Skeletal muscle tissue (tissue), 4 donors: Measurements from ENCODE around the gene RPP40. TPM values are rescaled to one million over a fixed set of nuclear protein-coding genes. Genes with fewer than 3 reads are reported as not detected.

Source experiments
- H3K27ac ChIP-seq: one replicate; pipeline ENCODE4 v1.7.0; 2013; ENCODE audit warnings: mild to moderate bottlenecking, low read depth, low read length, inconsistent platforms
- H3K27me3 ChIP-seq, 3 donors: one replicate each; pipeline ENCODE4 v1.7.0; 2013; ENCODE audit warnings: low read length in 3 of 3; ENCODE audit not compliant: control insufficient read depth in 3 of 3, insufficient read depth in 3 of 3
- H3K36me3 ChIP-seq, 3 donors: one replicate each; pipeline ENCODE4 v1.7.0; 2013; ENCODE audit warnings: low read length in 3 of 3; ENCODE audit not compliant: control insufficient read depth in 3 of 3, insufficient read depth in 3 of 3
- H3K4me1 ChIP-seq, 3 donors: one replicate each; pipeline ENCODE4 v1.7.0; 2013; ENCODE audit warnings: low read length in 3 of 3, mild to moderate bottlenecking in 3 of 3; ENCODE audit not compliant: control insufficient read depth in 3 of 3, insufficient read depth in 3 of 3
- H3K4me3 ChIP-seq, 3 donors: one replicate each; pipeline ENCODE4 v1.7.0; 2013; ENCODE audit warnings: low read length in 3 of 3
- H3K9ac ChIP-seq, 3 donors: one replicate each; pipeline ENCODE4 v1.7.0; 2013; ENCODE audit warnings: low read length in 3 of 3, mild to moderate bottlenecking in 3 of 3, moderate library complexity in 2 of 3, low read depth in 1 of 3
- H3K9me3 ChIP-seq, 3 donors: one replicate each; pipeline ENCODE4 v1.7.0; 2013; ENCODE audit warnings: low read length in 3 of 3; ENCODE audit not compliant: control insufficient read depth in 3 of 3
- total RNA-seq: library from RNA; depleted of rRNA; stranded (reverse); fragments of >200 nt; gene quantifications from one replicate; pipeline ENCODE4 v1.2.3, GENCODE V29; 2014
- donor health status: Osteomylitis.

RPP40 gene
- total RNA-seq, 1 donor from 2014 or later = 9.9 TPM

DNA sequence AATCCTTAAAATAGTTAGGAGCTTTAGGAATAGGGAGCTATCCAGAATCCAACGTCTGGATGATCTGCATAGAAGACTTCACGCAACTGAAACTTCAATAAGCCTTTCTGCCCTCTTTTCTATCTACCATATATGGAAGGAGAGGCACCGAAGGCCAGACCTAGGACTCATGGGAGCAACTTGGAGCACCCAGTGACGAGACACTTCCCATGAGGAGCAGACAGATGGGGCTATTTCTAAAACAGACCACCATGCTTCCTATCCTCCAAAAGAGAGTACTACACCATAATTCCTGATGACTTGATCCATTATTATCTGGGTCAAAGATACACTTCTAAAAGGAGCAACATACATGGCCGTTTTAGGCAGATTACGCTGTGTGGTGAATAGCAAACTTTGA is 6.0 kb downstream of the RPP40 start:
- H3K4me1 ChIP-seq = no peaks in the 10 kb centered on the region
- no peaks in the 10 kb centered on the region for H3K27me3 ChIP-seq
- no peak overlapping the region for H3K9ac ChIP-seq
- H3K36me3 ChIP-seq = peaks cover 13 to 33% (median 33%) of the 10 kb centered on the region in 3 donors
- no peak overlapping the region for H3K4me3 ChIP-seq
- H3K27ac ChIP-seq = no peak overlapping the region
- no peaks in the 10 kb centered on the region for H3K9me3 ChIP-seq

DNA sequence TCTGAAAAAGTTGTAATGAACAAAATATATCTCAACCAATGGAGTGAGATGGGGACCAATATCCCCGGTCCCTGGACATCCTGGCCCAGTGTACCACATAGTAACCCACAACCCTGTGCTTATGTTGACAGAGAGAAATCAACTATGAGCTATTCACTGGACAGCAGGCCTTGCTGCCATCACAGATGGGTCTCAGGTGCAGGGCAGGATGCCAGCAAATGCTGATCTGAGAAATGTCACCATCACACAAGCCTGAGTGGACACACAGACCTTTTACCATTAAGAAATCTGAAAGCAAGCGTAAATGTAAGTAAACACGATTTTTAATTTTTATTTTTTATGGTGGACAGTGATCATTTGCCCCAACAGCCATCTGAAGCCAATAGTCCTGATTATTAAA is 9.1 kb downstream of the RPP40 start:
- H3K27me3 ChIP-seq = no peaks in the 10 kb centered on the region
- H3K9me3 ChIP-seq = no peaks in the 10 kb centered on the region
- no peak overlapping the region for H3K9ac ChIP-seq
- H3K27ac ChIP-seq = no peak overlapping the region
- no peak overlapping the region for H3K4me3 ChIP-seq
- H3K36me3 ChIP-seq = peaks cover 6 to 25% (median 20%) of the 10 kb centered on the region in 3 donors
- no peaks in the 10 kb centered on the region for H3K4me1 ChIP-seq

- no peaks in the 10 kb centered on the region for H3K9me3 ChIP-seq
- no peak overlapping the region for H3K27ac ChIP-seq
- no peak overlapping the region for H3K4me3 ChIP-seq
- H3K36me3 ChIP-seq = no peaks in the 10 kb centered on the region
- no peaks in the 10 kb centered on the region for H3K27me3 ChIP-seq
- no peaks in the 10 kb centered on the region for H3K4me1 ChIP-seq
- H3K9ac ChIP-seq = no peak overlapping the region
These were observed 16.4 kb downstream of the RPP40 start for GRCh38 chr6:4987432-4987831.

- Histone ChIP-seq H3K9me3 (no peaks in the 10 kb centered on the region), H3K4me3 (no peak overlapping the region), H3K27ac (no peak overlapping the region), H3K27me3 (no peaks in the 10 kb centered on the region), H3K4me1 (no peaks in the 10 kb centered on the region), H3K36me3 (no peaks in the 10 kb centered on the region), H3K9ac (no peak overlapping the region)
These were observed 16.8 kb downstream of the RPP40 start for GRCh38 chr6:4986999-4987398.

DNA sequence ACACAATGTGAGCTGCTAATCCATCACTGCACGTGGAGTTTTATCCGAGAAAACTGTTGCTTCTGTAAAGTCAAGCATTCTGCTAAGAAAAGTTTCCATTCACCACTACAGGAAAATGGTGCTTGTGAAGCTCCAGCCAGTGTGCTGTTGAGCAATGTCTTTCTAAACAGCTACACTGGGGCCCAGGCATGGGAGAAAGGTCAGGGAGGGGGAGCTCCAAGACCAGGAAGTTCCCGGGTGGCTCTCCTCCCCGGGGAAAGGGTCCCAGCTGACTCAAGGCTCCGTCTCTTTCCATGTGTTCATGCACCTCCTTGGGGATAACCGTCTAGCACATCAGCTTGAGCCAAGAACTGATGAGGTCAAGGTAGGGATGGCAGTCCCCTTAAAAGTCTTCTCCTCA is 20.5 kb downstream of the RPP40 start:
- Histone ChIP-seq H3K36me3 (no peaks in the 10 kb centered on the region), H3K4me3 (no peak overlapping the region), H3K4me1 (no peaks in the 10 kb centered on the region), H3K27ac (no peak overlapping the region), H3K9ac (no peak overlapping the region), H3K9me3 (peaks cover 0 to 4% (median 3%) of the 10 kb centered on the region in 3 donors), H3K27me3 (no peaks in the 10 kb centered on the region)

DNA sequence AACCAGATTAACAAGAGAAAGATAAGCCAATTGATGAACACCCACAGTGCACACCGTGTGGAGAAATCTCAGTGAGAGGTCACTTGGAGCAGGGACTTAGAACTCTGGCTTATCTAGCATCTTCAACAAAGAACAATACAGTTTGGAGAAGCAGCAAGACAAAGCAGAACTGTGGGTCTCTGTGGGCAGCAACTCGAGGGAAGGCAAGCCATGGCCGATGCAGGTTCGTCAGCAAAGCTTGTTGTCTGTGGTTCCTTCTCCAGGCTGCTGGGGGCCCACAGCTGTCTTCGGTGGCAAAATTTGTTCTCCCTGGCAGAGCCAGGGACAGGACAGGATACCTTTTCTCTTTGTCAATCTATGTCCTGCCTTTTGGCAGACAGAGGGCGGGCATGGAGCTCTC is 22.1 kb downstream of the RPP40 start:
- H3K9me3 ChIP-seq = peaks cover 0 to 4% (median 3%) of the 10 kb centered on the region in 3 donors
- no peaks in the 10 kb centered on the region for H3K27me3 ChIP-seq
- no peaks in the 10 kb centered on the region for H3K4me1 ChIP-seq
- no peak overlapping the region for H3K27ac ChIP-seq
- no peaks in the 10 kb centered on the region for H3K36me3 ChIP-seq
- H3K4me3 ChIP-seq = no peak overlapping the region
- no peak overlapping the region for H3K9ac ChIP-seq

DNA sequence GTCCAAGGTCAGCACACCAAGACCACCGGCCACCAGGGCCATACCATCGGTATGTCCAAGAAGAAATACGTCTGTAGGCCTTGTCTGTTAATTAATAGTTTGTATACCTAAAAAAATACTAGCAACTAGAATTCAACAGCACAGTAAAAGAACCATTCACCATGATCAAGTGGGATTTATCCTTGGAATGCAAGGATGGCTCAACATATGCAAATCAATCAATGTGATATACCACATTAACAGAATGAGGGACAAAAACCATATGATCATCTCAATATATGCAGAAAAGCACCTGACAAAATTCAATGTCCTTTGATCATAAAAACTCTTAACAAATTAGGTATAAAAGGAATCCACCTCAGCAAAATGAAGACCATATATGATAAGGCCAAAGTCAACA is 24.4 kb downstream of the RPP40 start:
- no peaks in the 10 kb centered on the region for H3K36me3 ChIP-seq
- peaks cover 0 to 4% (median 3%) of the 10 kb centered on the region in 3 donors for H3K9me3 ChIP-seq
- H3K27ac ChIP-seq = no peak overlapping the region
- no peak overlapping the region for H3K9ac ChIP-seq
- no peak overlapping the region for H3K4me3 ChIP-seq
- H3K4me1 ChIP-seq = peaks cover 4 to 6% (median 4%) of the 10 kb centered on the region in 3 donors
- H3K27me3 ChIP-seq = no peaks in the 10 kb centered on the region

GRCh38 chr6:4977468-4977867 is 26.4 kb downstream of the RPP40 start:
- Histone ChIP-seq H3K4me1 (peaks cover 12 to 18% (median 16%) of the 10 kb centered on the region in 3 donors), H3K27ac (no peak overlapping the region), H3K9me3 (peaks cover 0 to 4% (median 3%) of the 10 kb centered on the region in 3 donors), H3K36me3 (no peaks in the 10 kb centered on the region), H3K9ac (no peak overlapping the region), H3K27me3 (no peaks in the 10 kb centered on the region), H3K4me3 (no peak overlapping the region)

- Histone ChIP-seq H3K4me3 (no peak overlapping the region), H3K9ac (no peak overlapping the region), H3K27ac (no peak overlapping the region), H3K27me3 (no peaks in the 10 kb centered on the region), H3K9me3 (peaks cover 0 to 4% (median 3%) of the 10 kb centered on the region in 3 donors), H3K4me1 (peaks cover 17 to 24% (median 20%) of the 10 kb centered on the region in 3 donors), H3K36me3 (no peaks in the 10 kb centered on the region)
These were observed 28.3 kb downstream of the RPP40 start for GRCh38 chr6:4975506-4975905.

- H3K4me3 ChIP-seq = no peak overlapping the region
- peak overlapping the region in 1 of 3 donors; percentile 54 for H3K9ac ChIP-seq
- peaks cover 20 to 30% (median 20%) of the 10 kb centered on the region in 3 donors for H3K4me1 ChIP-seq
- peaks cover 0 to 4% (median 3%) of the 10 kb centered on the region in 3 donors for H3K9me3 ChIP-seq
- no peaks in the 10 kb centered on the region for H3K27me3 ChIP-seq
- H3K36me3 ChIP-seq = no peaks in the 10 kb centered on the region
- peak overlapping the region; percentile 74 for H3K27ac ChIP-seq
These were observed 28.9 kb downstream of the RPP40 start for GRCh38 chr6:4974962-4975361.
